HepG2 (cell line): ENCODE results near the gene ZDHHC14. TPM values are rescaled to one million over a fixed set of nuclear protein-coding genes. Genes with fewer than 3 reads are reported as not detected.
A peak's percentile ranks its signal among the peaks of the same experiment; 100 is the strongest.

ENCODE experiments used
- ARNTL ChIP-seq: sonication (generic); formaldehyde crosslinking; IDR thresholded peaks from 2 replicates; pipeline ENCODE4 v1.4.0; 2020; ENCODE audit warnings: mild to moderate bottlenecking, missing genetic modification reagents
- BRF2 ChIP-seq: sonication (generic); formaldehyde crosslinking; IDR thresholded peaks from 2 replicates; pipeline ENCODE4 v1.8.1; 2022; ENCODE audit warnings: mild to moderate bottlenecking, missing genetic modification reagents
- CEBPB ChIP-seq: IDR thresholded peaks from 2 replicates; pipeline ENCODE4 v1.6.1; 2011; ENCODE audit warnings: low read depth, low read length, improper control_type of control experiment, borderline replicate concordance
- HIC2 ChIP-seq: sonication (generic); formaldehyde crosslinking; IDR thresholded peaks from 2 replicates; pipeline ENCODE4 v1.9.0; 2022; ENCODE audit warnings: low read depth, missing genetic modification reagents
- HNRNPUL1 ChIP-seq: fragments of 200-400 bp; formaldehyde crosslinking; IDR thresholded peaks from 2 replicates; pipeline ENCODE4 v1.6.1; 2017; ENCODE audit warnings: low read depth, mild to moderate bottlenecking, low read length, moderate library complexity
- NFYC ChIP-seq: IDR thresholded peaks from 2 replicates; pipeline ENCODE4 v1.6.1; 2016; ENCODE audit warnings: missing genetic modification reagents, missing compliant biosample characterization
- NR2C2 ChIP-seq: sonication (generic); formaldehyde crosslinking; IDR thresholded peaks from 2 replicates; pipeline ENCODE4 v1.4.0; 2020; ENCODE audit warnings: missing genetic modification reagents, mild to moderate bottlenecking, moderate library complexity, borderline replicate concordance
- PATZ1 ChIP-seq: sonication (generic); formaldehyde crosslinking; IDR thresholded peaks from 2 replicates; pipeline ENCODE4 v1.4.0; 2020; ENCODE audit warnings: missing genetic modification reagents
- RFX1 ChIP-seq: fragments of 450-650 bp; IDR thresholded peaks from 2 replicates; pipeline ENCODE4 v1.6.1; 2017
- SKI ChIP-seq: fragments of 450-650 bp; IDR thresholded peaks from one replicate; pipeline ENCODE4 v1.6.1; 2018; ENCODE audit warnings: mild to moderate bottlenecking; ENCODE audit not compliant: partially characterized antibody
- TFAP4 ChIP-seq: sonication (generic); IDR thresholded peaks from 2 replicates; pipeline ENCODE4 v1.6.1; 2016; ENCODE audit warnings: low read depth, borderline replicate concordance
- ZNF441 ChIP-seq: sonication (generic); formaldehyde crosslinking; IDR thresholded peaks from 2 replicates; pipeline ENCODE4 v1.7.0; 2021; ENCODE audit warnings: missing genetic modification reagents, borderline replicate concordance
- ZNF446 ChIP-seq: sonication (generic); formaldehyde crosslinking; IDR thresholded peaks from 2 replicates; pipeline ENCODE4 v1.5.0; 2020; ENCODE audit warnings: mild to moderate bottlenecking, missing genetic modification reagents
- ZNF512 ChIP-seq: sonication (generic); formaldehyde crosslinking; IDR thresholded peaks from 2 replicates; pipeline ENCODE4 v1.4.0; 2020; ENCODE audit warnings: mild to moderate bottlenecking, missing genetic modification reagents
- ZNF639 ChIP-seq: conservative IDR thresholded peaks from 2 replicates; pipeline ENCODE4 v1.6.1; 2018; ENCODE audit warnings: missing genetic modification reagents
- ZNF768 ChIP-seq: sonication (generic); formaldehyde crosslinking; IDR thresholded peaks from 2 replicates; pipeline ENCODE4 v1.4.0; 2020; ENCODE audit warnings: missing genetic modification reagents
- ZSCAN21 ChIP-seq: sonication (generic); formaldehyde crosslinking; IDR thresholded peaks from 2 replicates; pipeline ENCODE4 v1.8.0; 2022; ENCODE audit warnings: mild to moderate bottlenecking, missing genetic modification reagents, moderate library complexity, borderline replicate concordance
- polyA plus RNA-seq, 8 experiments: library from polyadenylated mRNA; depleted of rRNA in 3 of 8; stranded (reverse) in 7 of 8; unstranded in 1 of 8; fragments of >200 nt; fragmentation: Illumina TruSeq in 4 of 8; extraction: Trizol in 4 of 8; gene quantifications; 2 replicates each; pipeline versions ENCODE4 v1.2.1 to v1.2.3, GENCODE V29; 2011 to 2016; ENCODE audit warnings: low read depth in 4 of 8, missing spikeins in 1 of 8, mixed read lengths in 1 of 8; ENCODE audit not compliant: insufficient read depth in 1 of 8
- total RNA-seq, 5 experiments: library from RNA; depleted of rRNA; stranded (reverse); fragments of >200 nt; fragmentation: Illumina TruSeq; extraction: Trizol; gene quantifications; 2 replicates each; pipeline ENCODE4 v1.2.3, GENCODE V29; 2016; ENCODE audit warnings: low read depth in 1 of 5

ZDHHC14 gene
- total and polyA plus RNA-seq, 2 of the 13 experiments (the other 11 are each of a cell fraction or from before 2014, with no cell fraction given) = 3.7 to 9.5 TPM

GRCh38 chr6:157434349-157435033 lies 53.5 kb downstream of the ZDHHC14 start (continued):
- TF ChIP-seq TFAP4 = no peak
- TF ChIP-seq HNRNPUL1 = no peak
- no peak for TF ChIP-seq ARNTL (CRISPR knock-in tag)
- TF ChIP-seq ZNF639 (CRISPR knock-in tag) = no peak
- TF ChIP-seq ZSCAN21 = no peak
- no peak for TF ChIP-seq NR2C2
- TF ChIP-seq NFYC (CRISPR knock-in tag) = no peak
- TF ChIP-seq ZNF768 = no peak
- no peak for TF ChIP-seq BRF2
- TF ChIP-seq HIC2 (CRISPR knock-in tag) = peak; percentile 67; the same call in 1 of the 2 replicates
- no peak for TF ChIP-seq PATZ1 (CRISPR knock-in tag)
- TF ChIP-seq ZNF446 (CRISPR knock-in tag) = no peak
- TF ChIP-seq SKI = peak; percentile 99
- no peak for TF ChIP-seq ZNF512
- TF ChIP-seq ZNF441 (CRISPR knock-in tag) = no peak
- no peak for TF ChIP-seq RFX1
- peak; percentile 78 for TF ChIP-seq CEBPB
